ENCODE measurements around the gene KCTD17. TPM values are rescaled to one million over a fixed set of nuclear protein-coding genes. Genes with fewer than 3 reads are reported as not detected.

Gene KCTD17
- total RNA-seq, 1 donor from 2014 or later = 35.3 TPM

- Histone ChIP-seq H3K27me3 (ENCODE audit: control insufficient read depth, insufficient read depth, low read length) (peaks cover 39% of the 10 kb centered on the region), H3K4me3 (ENCODE audit: low read depth, low read length) (no peak overlapping the region), H3K36me3 (ENCODE audit: control insufficient read depth, insufficient read depth, low read length) (no peaks in the 10 kb centered on the region)
- DNase-seq (ENCODE audit: low read depth) = no peak
- TF ChIP-seq, protein P1, sequence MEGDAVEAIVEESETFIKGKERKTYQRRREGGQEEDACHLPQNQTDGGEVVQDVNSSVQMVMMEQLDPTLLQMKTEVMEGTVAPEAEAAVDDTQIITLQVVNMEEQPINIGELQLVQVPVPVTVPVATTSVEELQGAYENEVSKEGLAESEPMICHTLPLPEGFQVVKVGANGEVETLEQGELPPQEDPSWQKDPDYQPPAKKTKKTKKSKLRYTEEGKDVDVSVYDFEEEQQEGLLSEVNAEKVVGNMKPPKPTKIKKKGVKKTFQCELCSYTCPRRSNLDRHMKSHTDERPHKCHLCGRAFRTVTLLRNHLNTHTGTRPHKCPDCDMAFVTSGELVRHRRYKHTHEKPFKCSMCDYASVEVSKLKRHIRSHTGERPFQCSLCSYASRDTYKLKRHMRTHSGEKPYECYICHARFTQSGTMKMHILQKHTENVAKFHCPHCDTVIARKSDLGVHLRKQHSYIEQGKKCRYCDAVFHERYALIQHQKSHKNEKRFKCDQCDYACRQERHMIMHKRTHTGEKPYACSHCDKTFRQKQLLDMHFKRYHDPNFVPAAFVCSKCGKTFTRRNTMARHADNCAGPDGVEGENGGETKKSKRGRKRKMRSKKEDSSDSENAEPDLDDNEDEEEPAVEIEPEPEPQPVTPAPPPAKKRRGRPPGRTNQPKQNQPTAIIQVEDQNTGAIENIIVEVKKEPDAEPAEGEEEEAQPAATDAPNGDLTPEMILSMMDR (IDR thresholded peaks at IDR 0.05; ENCODE audit: insufficient read depth, low read length, poor library complexity, severe bottlenecking) = no peak
Observed at GRCh38 chr22:37065961-37066360, 14.4 kb downstream of the KCTD17 start.

DNA sequence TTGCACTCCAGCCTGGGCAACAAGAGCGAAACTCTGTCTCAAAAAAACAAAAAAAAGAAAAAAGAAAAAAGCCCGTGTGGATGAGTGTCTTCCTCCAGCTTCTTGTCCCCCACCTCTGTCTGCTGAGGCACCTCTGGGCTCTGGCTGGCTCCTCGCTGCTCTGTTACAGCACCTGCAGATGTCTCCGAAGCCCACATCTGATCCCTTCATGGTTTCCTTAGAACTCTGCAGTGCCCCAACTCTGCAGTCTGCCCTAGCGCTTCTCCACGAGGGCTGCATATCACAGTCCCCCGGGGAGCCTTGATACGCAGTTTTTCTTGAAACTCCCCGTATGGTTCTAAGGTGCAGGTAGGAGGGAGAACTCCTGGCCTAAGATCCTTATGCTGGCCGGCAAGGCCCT, 15.9 kb downstream of the KCTD17 start:
- Histone ChIP-seq H3K4me3 (ENCODE audit: low read depth, low read length) (no peak overlapping the region), H3K36me3 (ENCODE audit: control insufficient read depth, insufficient read depth, low read length) (no peaks in the 10 kb centered on the region), H3K27me3 (ENCODE audit: control insufficient read depth, insufficient read depth, low read length) (peaks cover 45% of the 10 kb centered on the region)
- no peak for DNase-seq (ENCODE audit: low read depth)
- TF ChIP-seq, protein P1 (IDR thresholded peaks at IDR 0.05; ENCODE audit: insufficient read depth, low read length, poor library complexity, severe bottlenecking) = no peak

DNA sequence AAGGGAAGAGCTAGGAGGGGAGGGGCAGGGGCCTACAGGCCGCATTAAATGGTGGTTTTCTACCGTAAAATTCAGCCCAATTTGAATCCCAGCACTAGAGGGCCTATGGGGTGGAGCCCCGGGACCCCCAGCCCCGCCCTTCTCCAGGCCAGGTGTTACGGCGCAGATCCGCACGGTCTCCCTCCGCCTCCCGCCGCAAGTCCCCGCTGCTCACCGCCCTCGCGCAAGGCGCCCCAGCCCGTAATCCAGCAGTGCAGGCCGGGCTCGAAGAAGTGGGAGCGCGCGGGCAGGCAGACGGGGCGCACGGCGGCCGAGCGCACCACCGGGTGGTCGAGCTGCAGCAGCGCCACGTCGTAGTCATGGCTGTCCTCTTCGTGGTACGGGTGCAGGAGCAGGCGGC, 17.3 kb downstream of the KCTD17 start:
- Histone ChIP-seq H3K27me3 (ENCODE audit: control insufficient read depth, insufficient read depth, low read length) (peaks cover 50% of the 10 kb centered on the region), H3K4me3 (ENCODE audit: low read depth, low read length) (no peak overlapping the region), H3K36me3 (ENCODE audit: control insufficient read depth, insufficient read depth, low read length) (no peaks in the 10 kb centered on the region)
- DNase-seq (ENCODE audit: low read depth) = no peak
- TF ChIP-seq, protein P1 (IDR thresholded peaks at IDR 0.05; ENCODE audit: insufficient read depth, low read length, poor library complexity, severe bottlenecking) = no peak

- no peaks in the 10 kb centered on the region for H3K36me3 ChIP-seq (ENCODE audit: control insufficient read depth, insufficient read depth, low read length)
- TF ChIP-seq, protein P1 (IDR thresholded peaks at IDR 0.05; ENCODE audit: insufficient read depth, low read length, poor library complexity, severe bottlenecking) = no peak
- peaks cover 54% of the 10 kb centered on the region for H3K27me3 ChIP-seq (ENCODE audit: control insufficient read depth, insufficient read depth, low read length)
- no peak overlapping the region for H3K4me3 ChIP-seq (ENCODE audit: low read depth, low read length)
- DNase-seq (ENCODE audit: low read depth) = no peak
Observed at GRCh38 chr22:37069319-37069718, 17.8 kb downstream of the KCTD17 start.

DNA sequence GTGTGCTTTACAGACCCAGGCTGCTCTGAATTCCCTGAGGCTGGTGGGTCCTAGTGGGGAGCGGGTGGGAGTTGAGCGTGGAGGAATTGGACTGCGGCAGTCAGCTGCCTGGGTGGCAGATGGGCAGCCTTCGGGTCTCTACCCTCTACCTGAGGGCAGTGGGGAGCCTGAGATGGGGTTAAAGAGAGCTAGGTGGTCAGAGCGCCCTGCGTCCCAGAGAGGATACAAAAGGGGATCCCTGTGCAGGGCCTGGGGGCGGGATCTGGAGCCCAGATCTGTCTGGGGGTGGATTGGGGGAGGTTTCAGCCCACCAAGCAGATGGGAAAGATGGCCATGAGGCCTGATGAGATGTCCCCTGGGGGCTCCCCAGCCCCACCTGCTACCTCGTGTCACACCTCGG, 18.2 kb downstream of the KCTD17 start:
- no peak overlapping the region for H3K4me3 ChIP-seq (ENCODE audit: low read depth, low read length)
- H3K27me3 ChIP-seq (ENCODE audit: control insufficient read depth, insufficient read depth, low read length) = peaks cover 58% of the 10 kb centered on the region
- no peak for DNase-seq (ENCODE audit: low read depth)
- TF ChIP-seq, protein P1 (IDR thresholded peaks at IDR 0.05; ENCODE audit: insufficient read depth, low read length, poor library complexity, severe bottlenecking) = no peak
- no peaks in the 10 kb centered on the region for H3K36me3 ChIP-seq (ENCODE audit: control insufficient read depth, insufficient read depth, low read length)

- no peak for DNase-seq (ENCODE audit: low read depth)
- TF ChIP-seq, protein P1 (IDR thresholded peaks at IDR 0.05; ENCODE audit: insufficient read depth, low read length, poor library complexity, severe bottlenecking) = no peak
- H3K36me3 ChIP-seq (ENCODE audit: control insufficient read depth, insufficient read depth, low read length) = no peaks in the 10 kb centered on the region
- peaks cover 63% of the 10 kb centered on the region for H3K27me3 ChIP-seq (ENCODE audit: control insufficient read depth, insufficient read depth, low read length)
- no peak overlapping the region for H3K4me3 ChIP-seq (ENCODE audit: low read depth, low read length)
Observed at GRCh38 chr22:37070334-37070733, 18.8 kb downstream of the KCTD17 start.
